H1 (cell line): ENCODE results near the gene SEPTIN1. TPM values are rescaled to one million over a fixed set of nuclear protein-coding genes. Genes with fewer than 3 reads are reported as not detected.

Experiments
- CTCF ChIA-PET: fragments of 300-600 bp; sonication (Branson Sonifier 250); formaldehyde crosslinking; loops from one replicate; lab custom pipeline; 2021; ENCODE audit not compliant: partially characterized antibody; lab: Charles Lee
- POLR2A ChIA-PET: fragments of 300-600 bp; sonication (Branson Sonifier 250); formaldehyde crosslinking; loops from one replicate; lab custom pipeline; 2021; ENCODE audit warnings: inconsistent platforms; ENCODE audit not compliant: partially characterized antibody; lab: Charles Lee
- DNase-seq, 2 experiments: peaks; one replicate each; pipeline versions ENCODE4 v3.0.0 to v3.0.0-alpha.2; 2010 to 2022; ENCODE audit warnings: low spot score in 2 of 2, low read depth in 1 of 2, mixed read lengths in 1 of 2
- FAIRE-seq: peaks from 2 replicates; lab custom pipeline; 2011; peaks lifted over from hg19 to GRCh38; lab: Jason Lieb, UNC
- H2AFZ ChIP-seq: 2 replicates; pipeline ENCODE4 v1.8.1; 2012; ENCODE audit warnings: low read length, inconsistent platforms
- H2AK5ac ChIP-seq: 2 replicates; pipeline ENCODE4 v1.6.1; 2013; ENCODE audit warnings: low read depth, low read length
- H2BK120ac ChIP-seq: replicated peaks from 2 replicates; pipeline ENCODE3; 2013; ENCODE audit warnings: low read depth, low read length, inconsistent platforms
- H2BK12ac ChIP-seq: 2 replicates; pipeline ENCODE4 v1.6.1; 2013; ENCODE audit warnings: low read depth, low read length
- H2BK15ac ChIP-seq: 2 replicates; pipeline ENCODE4 v1.6.1; 2013; ENCODE audit warnings: low read length
- H2BK20ac ChIP-seq: 2 replicates; pipeline ENCODE4 v1.6.1; 2013; ENCODE audit warnings: low read length
- H2BK5ac ChIP-seq: 2 replicates; pipeline ENCODE4 v1.6.1; 2013; ENCODE audit warnings: low read depth, low read length
- H3K14ac ChIP-seq: 2 replicates; pipeline ENCODE4 v1.6.1; 2013; ENCODE audit warnings: inconsistent platforms; ENCODE audit not compliant: insufficient read length
- H3K18ac ChIP-seq: 2 replicates; pipeline ENCODE4 v1.6.1; 2013; ENCODE audit warnings: low read length; ENCODE audit errors: extremely low read depth
- H3K23ac ChIP-seq: 2 replicates; pipeline ENCODE4 v1.6.1; 2013; ENCODE audit warnings: inconsistent platforms; ENCODE audit not compliant: insufficient read length
- H3K23me2 ChIP-seq: 2 replicates; pipeline ENCODE4 v1.6.1; 2013; ENCODE audit warnings: low read depth, low read length
- H3K27ac ChIP-seq: 2 replicates; pipeline ENCODE4 v1.6.1; 2011; ENCODE audit warnings: low read depth, low read length, inconsistent platforms
- H3K27me3 ChIP-seq, 4 experiments: replicated peaks in 1 of 4; 1 replicate in 1 of 4; 2 replicates in 3 of 4; pipeline versions ENCODE4 v1.6.1 to v1.8.1; 2011 to 2013; ENCODE audit warnings: low read length in 3 of 4, mild to moderate bottlenecking in 3 of 4, inconsistent platforms in 2 of 4, mixed read lengths in 2 of 4, moderate library complexity in 1 of 4; ENCODE audit not compliant: control insufficient read depth in 3 of 4, insufficient read depth in 3 of 4; ENCODE audit errors: extremely low read depth in 1 of 4
- H3K36me3 ChIP-seq, 4 experiments: 2 replicates each; pipeline versions ENCODE4 v1.6.1 to v1.8.1; 2011 to 2013; ENCODE audit warnings: mild to moderate bottlenecking in 4 of 4, low read length in 3 of 4, moderate library complexity in 2 of 4, control low read depth in 1 of 4, inconsistent platforms in 1 of 4; ENCODE audit not compliant: insufficient read depth in 4 of 4, control insufficient read depth in 2 of 4
- H3K4ac ChIP-seq: replicated peaks from 2 replicates; pipeline ENCODE3; 2013; ENCODE audit warnings: low read length, low read depth, mixed read lengths, inconsistent platforms; ENCODE audit not compliant: insufficient read length
- H3K4me1 ChIP-seq, 4 experiments: replicated peaks in 1 of 4; 1 replicate in 1 of 4; 2 replicates in 3 of 4; pipeline versions ENCODE4 v1.6.1 to v1.8.1; 2011 to 2013; ENCODE audit warnings: low read length in 3 of 4, inconsistent platforms in 2 of 4, mixed read lengths in 1 of 4; ENCODE audit not compliant: insufficient read depth in 4 of 4, control insufficient read depth in 3 of 4
- H3K4me2 ChIP-seq, 2 experiments: 2 replicates each; pipeline versions ENCODE4 v1.6.1 to v1.8.1; 2011 to 2013; ENCODE audit warnings: low read depth in 2 of 2, low read length in 2 of 2, control low read depth in 1 of 2, inconsistent platforms in 1 of 2, mild to moderate bottlenecking in 1 of 2; ENCODE audit not compliant: insufficient read depth in 1 of 2
- H3K4me3 ChIP-seq, 4 experiments: fragments of 200-600, 300-600 bp in 1 of 4; sonication (generic), shearing (Covaris generic), sonication (Bioruptor Twin) in 1 of 4; 2 replicates each; pipeline versions ENCODE4 v1.5.1 to v1.8.1; 2011 to 2016; ENCODE audit warnings: low read length in 4 of 4, low read depth in 3 of 4, control low read depth in 2 of 4, inconsistent platforms in 2 of 4, mild to moderate bottlenecking in 2 of 4, mixed read lengths in 1 of 4, moderate library complexity in 1 of 4; ENCODE audit not compliant: insufficient read depth in 2 of 4; ENCODE audit errors: extremely low read depth in 1 of 4
- H3K56ac ChIP-seq: replicated peaks from 2 replicates; pipeline ENCODE3; 2013; ENCODE audit warnings: low read depth, mild to moderate bottlenecking, mixed read lengths, low read length, inconsistent platforms; ENCODE audit not compliant: insufficient read length
- H3K79me1 ChIP-seq: 2 replicates; pipeline ENCODE4 v1.6.1; 2013; ENCODE audit warnings: low read depth, low read length, control low read depth
- H3K79me2 ChIP-seq, 2 experiments: 2 replicates each; pipeline versions ENCODE4 v1.6.1 to v1.8.1; 2012 to 2013; ENCODE audit warnings: low read length in 2 of 2, mild to moderate bottlenecking in 2 of 2, inconsistent platforms in 1 of 2; ENCODE audit not compliant: insufficient read depth in 2 of 2, control insufficient read depth in 1 of 2
- H3K9ac ChIP-seq, 4 experiments: replicated peaks in 1 of 4; 1 replicate in 1 of 4; 2 replicates in 3 of 4; pipeline versions ENCODE4 v1.6.1 to v1.8.1; 2011 to 2013; ENCODE audit warnings: low read depth in 3 of 4, low read length in 3 of 4, control low read depth in 2 of 4, mild to moderate bottlenecking in 2 of 4, moderate library complexity in 2 of 4, inconsistent platforms in 1 of 4; ENCODE audit errors: extremely low read depth in 1 of 4
- H3K9me3 ChIP-seq, 2 experiments: 2 replicates each; pipeline versions ENCODE4 v1.6.1 to v1.8.1; 2012 to 2013; ENCODE audit warnings: mild to moderate bottlenecking in 2 of 2, moderate library complexity in 2 of 2, control low read depth in 1 of 2, inconsistent platforms in 1 of 2, low read depth in 1 of 2, low read length in 1 of 2, mixed read lengths in 1 of 2; ENCODE audit not compliant: insufficient read depth in 2 of 2
- H4K20me1 ChIP-seq, 2 experiments: replicated peaks in 1 of 2; 2 replicates each; pipeline versions ENCODE3 to v1.8.1; 2011 to 2013; ENCODE audit warnings: inconsistent platforms in 2 of 2, low read length in 2 of 2, mild to moderate bottlenecking in 1 of 2; ENCODE audit not compliant: insufficient read depth in 2 of 2, control insufficient read depth in 1 of 2
- H4K5ac ChIP-seq: 2 replicates; pipeline ENCODE4 v1.6.1; 2013; ENCODE audit warnings: low read length, low read depth, mixed read lengths, inconsistent platforms; ENCODE audit not compliant: insufficient read length
- H4K8ac ChIP-seq: 2 replicates; pipeline ENCODE4 v1.8.0; 2013; ENCODE audit warnings: mild to moderate bottlenecking, moderate library complexity, low read length, inconsistent platforms; ENCODE audit not compliant: insufficient read depth; ENCODE audit errors: extremely low read depth
- H4K91ac ChIP-seq: replicated peaks from 2 replicates; pipeline ENCODE3; 2013; ENCODE audit warnings: low read length, mixed read lengths, inconsistent platforms; ENCODE audit not compliant: insufficient read length
- ATF2 ChIP-seq: IDR thresholded peaks from 2 replicates; pipeline ENCODE4 v1.6.1; 2012; ENCODE audit warnings: low read length, inconsistent platforms
- GTF2F1 ChIP-seq: IDR thresholded peaks from 2 replicates; pipeline ENCODE4 v1.6.1; 2012; ENCODE audit warnings: low read depth, low read length, improper control_type of control experiment, borderline replicate concordance
- JUND ChIP-seq: IDR thresholded peaks from 2 replicates; pipeline ENCODE4 v1.6.1; 2011; ENCODE audit warnings: mild to moderate bottlenecking, improper control_type of control experiment, low read length
- MAX ChIP-seq: IDR thresholded peaks from 2 replicates; pipeline ENCODE4 v1.6.1; 2012; ENCODE audit warnings: inconsistent platforms
- RAD21 ChIP-seq, 2 experiments: IDR thresholded peaks in 1 of 2; conservative IDR thresholded peaks in 1 of 2; 2 replicates each; pipeline ENCODE4 v1.6.1; 2011; ENCODE audit warnings: low read depth in 2 of 2, low read length in 2 of 2, improper control_type of control experiment in 1 of 2, inconsistent platforms in 1 of 2, mild to moderate bottlenecking in 1 of 2, moderate library complexity in 1 of 2
- RXRA ChIP-seq: IDR thresholded peaks from 2 replicates; pipeline ENCODE4 v1.6.1; 2011; ENCODE audit warnings: low read depth, mild to moderate bottlenecking, low read length, moderate library complexity; ENCODE audit not compliant: insufficient read depth
- SP4 ChIP-seq: IDR thresholded peaks from 2 replicates; pipeline ENCODE4 v1.6.1; 2012; ENCODE audit warnings: low read length, inconsistent platforms
- SRF ChIP-seq: IDR thresholded peaks from 2 replicates; pipeline ENCODE4 v1.6.1; 2011; ENCODE audit warnings: mild to moderate bottlenecking, low read depth, low read length, moderate library complexity
- YY1 ChIP-seq: IDR thresholded peaks from 2 replicates; pipeline ENCODE4 v1.6.1; 2011; ENCODE audit warnings: low read depth, mild to moderate bottlenecking, low read length
- ZNF274 ChIP-seq: IDR thresholded peaks from 2 replicates; pipeline ENCODE4 v1.7.0; 2012; ENCODE audit warnings: low read length, borderline replicate concordance; ENCODE audit errors: extremely low read depth
- WGBS, 2 experiments: shearing (Covaris generic) in 1 of 2; methylation state at CpG; one replicate each; pipeline versions ENCODE4 v1.1.6 to v1.1.7; 2013 to 2015; ENCODE audit warnings: low lambda C conversion rate in 2 of 2, mixed read lengths in 2 of 2, inconsistent platforms in 1 of 2, low coverage in 1 of 2, missing lambda C conversion rate in 1 of 2; ENCODE audit not compliant: insufficient replicate concordance in 2 of 2, insufficient coverage in 1 of 2, insufficient read length in 1 of 2; ENCODE audit errors: extremely low coverage in 1 of 2, missing lambda C conversion rate in 1 of 2; 5-methylcytosine and 5-hydroxymethylcytosine counted together
- polyA plus RNA-seq, 7 experiments: library from polyadenylated mRNA; depleted of rRNA in 3 of 7; stranded (reverse) in 5 of 7; unstranded in 2 of 7; fragments of >200 nt in 5 of 7; fragments of 200-250 nt in 2 of 7; gene quantifications; 1 replicate in 5 of 7; 2 replicates in 1 of 7; 4 replicates in 1 of 7; pipeline versions ENCODE4 v1.2.1 to v1.2.3, GENCODE V29; 2011 to 2013; ENCODE audit warnings: missing spikeins in 2 of 7, mixed read lengths in 2 of 7
- total RNA-seq: library from RNA; stranded (reverse); fragmentation: NEBNext Ultra II Directional; extraction: Animal tissue kit (Norgen Biotek cat#: 25700); gene quantifications from 2 replicates; pipeline ENCODE4 v1.2.1, GENCODE V29; 2021

SEPTIN1 gene
- total and polyA plus RNA-seq, 2 of the 8 experiments (the other 6 are each of a cell fraction or from before 2014, with no cell fraction given), result 0.24 to 1.4 TPM

- FAIRE-seq (no peak), DNase-seq (no peak)
- Histone ChIP-seq H3K56ac (no peak overlapping the region), H3K4me2 (peak overlapping the region; percentile 83 to 87), H3K36me3 (0 out of 8 replicates have a peak, but pooled peaks cover 0 to 4% (median 0%) of the 10 kb centered on the region in 4 experiments), H4K8ac (no peak overlapping the region), H3K79me2 (peaks cover 0 to 29% of the 10 kb centered on the region in 2 experiments; a peak in 2 of 4 replicates), H3K9me3 (no peaks in the 10 kb centered on the region), H3K4me1 (peaks cover 0 to 17% (median 11%) of the 10 kb centered on the region in 4 experiments; a peak in 6 of 7 replicates), H2BK5ac (no peak overlapping the region), H3K4ac (no peak overlapping the region), H4K5ac (no peak overlapping the region), H3K23me2 (peaks cover 10% of the 10 kb centered on the region; the same call in 1 of the 2 replicates), H2BK12ac (peak overlapping the region; percentile 50; the same call in 1 of the 2 replicates), H2BK120ac (no peak overlapping the region), H3K4me3 (peak overlapping the region; percentile 43 to 81 (median 52); a peak in 5 of 8 replicates), H3K27me3 (no peaks in the 10 kb centered on the region), H3K9ac (peak overlapping the region in 2 of 4 experiments; percentile 29 to 45; a peak in 2 of 7 replicates), H2BK20ac (no peak overlapping the region), H2AK5ac (no peak overlapping the region), H4K20me1 (peaks cover 4 to 18% of the 10 kb centered on the region in 2 experiments), H3K27ac (no peak overlapping the region), H3K79me1 (peaks cover 10% of the 10 kb centered on the region), H2BK15ac (no peak overlapping the region), H2AFZ (no peak overlapping the region), H4K91ac (no peak overlapping the region), H3K18ac (no peak overlapping the region)
- 81% methylated on average over 8 of the region's 8 CpGs; no CpG with 5 or more reads in 1 of the 2 experiments for WGBS, 2 experiments
- CTCF ChIA-PET, result interaction anchor here (1.3 to 1.9 kb wide), 2 partner anchors 11 to 62 kb away, joined by 3 to 11 read pairs; partner anchors contain the start of gene DCTPP1
- POLR2A ChIA-PET, result interaction anchor here (1.1 to 6.9 kb wide), 5 partner anchors 10 to 39 kb away, joined by 3 to 79 read pairs (median 4); partner anchors contain the start of genes CD2BP2 and ZNF771
- TF ChIP-seq RXRA, result no peak
- no peak for TF ChIP-seq YY1
- TF ChIP-seq ZNF274, result no peak
- TF ChIP-seq SP4, result no peak
- TF ChIP-seq MAX, result no peak
- TF ChIP-seq SRF, result no peak
- TF ChIP-seq RAD21 (IDR thresholded peaks at IDR 0.05 in 1 of 2, conservative IDR thresholded peaks at IDR 0.05 in 1 of 2; ENCODE audit: low read depth in 2 of 2, low read length in 2 of 2), result no peak
- no peak for TF ChIP-seq ATF2
- no peak for TF ChIP-seq GTF2F1
- no peak for TF ChIP-seq JUND
- TF ChIP-seq, all 59 proteins: peak for 0
- Histone ChIP-seq H3K23ac (no peak overlapping the region), H3K14ac (no peak overlapping the region)
Measured at GRCh38 chr16:30368122-30368791, 14.1 kb downstream of the SEPTIN1 start.
